CD1c-positive myeloid dendritic cell (primary cell): ENCODE results near the gene TIMM13.
"Not testable (repeated sequence)": the region's sequence is repeated elsewhere in the genome, so short reads cannot be mapped to it uniquely, and the experiment has no call there.

Source experiments
- DNase-seq: peaks from one replicate; pipeline ENCODE4 v3.0.0-alpha.2; 2016; ENCODE audit errors: extremely low spot score

The TIMM13 gene

GRCh38 chr19:2431318-2432055, 4.1 kb upstream of the TIMM13 start:
- DNase-seq, result no peak

- no peak for DNase-seq
Measured at GRCh38 chr19:2429917-2430535, 2.6 kb upstream of the TIMM13 start.

- DNase-seq, result no peak
Measured at GRCh38 chr19:2428756-2429711, 1.6 kb upstream of the TIMM13 start.

- no peak for DNase-seq
Measured at GRCh38 chr19:2428321-2428690, 920 bp upstream of the TIMM13 start.

GRCh38 chr19:2426611-2427428, 566 bp downstream of the TIMM13 start:
- peak; percentile 16 for DNase-seq

- no peak for DNase-seq
Measured at GRCh38 chr19:2425622-2426581, 1.5 kb downstream of the TIMM13 start.

- no peak for DNase-seq
Measured at GRCh38 chr19:2424686-2425621, 2.4 kb downstream of the TIMM13 start.

- no peak for DNase-seq
Measured at GRCh38 chr19:2423915-2424685, 3.3 kb downstream of the TIMM13 start.

GRCh38 chr19:2423071-2423914, 4.1 kb downstream of the TIMM13 start:
- DNase-seq, result no peak

GRCh38 chr19:2421581-2422306, 5.6 kb downstream of the TIMM13 start:
- DNase-seq, result no peak

- DNase-seq, result no peak
Measured at GRCh38 chr19:2420490-2420889, 6.9 kb downstream of the TIMM13 start.

- no peak for DNase-seq
Measured at GRCh38 chr19:2419754-2420153, 7.6 kb downstream of the TIMM13 start.

- no peak for DNase-seq
Measured at GRCh38 chr19:2417881-2418406, 9.4 kb downstream of the TIMM13 start.

GRCh38 chr19:2417436-2417835, 9.9 kb downstream of the TIMM13 start:
- not testable (repeated sequence) for DNase-seq

GRCh38 chr19:2416321-2417097, 10.9 kb downstream of the TIMM13 start:
- peak; percentile 77 for DNase-seq

- no peak for DNase-seq
Measured at GRCh38 chr19:2415973-2416319, 11.4 kb downstream of the TIMM13 start.
